NOMO-1 (cell line): ENCODE measurements around the gene RMI1.
"Not testable (repeated sequence)": the region's sequence is repeated elsewhere in the genome, so short reads cannot be mapped to it uniquely, and the experiment has no call there.

Source experiments
- DNase-seq, 2 experiments: peaks; one replicate each; lab custom pipeline; 2025; ENCODE audit not compliant: unreplicated experiment in 2 of 2; lab: John Stamatoyannopoulos, UW

The RMI1 gene

GRCh38 chr9:84000186-84000585 is 19.6 kb downstream of the RMI1 start:
- DNase-seq = no peak

- DNase-seq = peak in 1 of 2 experiments; percentile 47
These were observed 21.0 kb downstream of the RMI1 start for GRCh38 chr9:84001621-84002020.

- peak in 1 of 2 experiments; percentile 6 for DNase-seq
These were observed 21.7 kb downstream of the RMI1 start for GRCh38 chr9:84002344-84002743.

- DNase-seq = no peak
These were observed 22.6 kb downstream of the RMI1 start for GRCh38 chr9:84003246-84003645.

DNA sequence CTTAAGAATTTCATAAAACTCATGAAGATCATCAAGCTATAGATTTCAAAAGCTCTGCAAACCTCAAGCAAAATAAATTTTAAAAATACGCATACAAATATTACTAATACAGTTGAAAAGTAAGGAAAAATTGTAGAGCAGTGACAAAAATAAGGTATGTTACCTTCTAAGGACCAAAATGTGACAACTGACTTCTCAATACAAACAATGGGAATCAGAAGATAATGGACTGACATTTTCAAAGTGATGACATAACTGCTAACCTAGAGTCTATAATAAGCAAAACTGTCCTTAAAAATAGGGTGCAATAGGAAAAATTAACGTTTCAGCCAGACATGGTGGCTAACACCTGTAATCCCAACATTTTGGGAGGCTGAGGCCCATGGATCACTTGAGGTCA is 27.1 kb downstream of the RMI1 start:
- DNase-seq = no peak

- DNase-seq = no peak
These were observed 43.5 kb downstream of the RMI1 start for GRCh38 chr9:84024041-84024575.

- DNase-seq = no peak
These were observed 46.6 kb downstream of the RMI1 start for GRCh38 chr9:84027201-84027600.

DNA sequence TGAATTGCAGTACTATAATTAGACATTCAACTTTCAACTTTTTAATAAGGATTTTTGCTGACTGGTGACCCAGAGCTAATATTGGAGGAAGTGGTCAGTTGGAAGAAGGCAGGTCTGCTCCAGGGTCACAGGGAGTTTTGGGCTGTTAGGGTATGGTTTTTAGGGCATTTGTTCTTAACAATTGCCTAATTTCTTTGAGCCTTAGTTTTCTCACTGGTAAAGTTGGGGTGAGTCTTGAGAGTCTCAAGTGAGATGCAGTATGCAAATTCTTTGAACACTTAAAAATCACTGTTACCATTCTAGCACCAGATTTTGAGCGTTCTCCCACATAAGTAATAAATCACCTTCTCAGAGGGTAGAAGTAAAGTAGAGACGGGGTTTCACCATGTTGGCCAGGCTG is 50.9 kb downstream of the RMI1 start:
- no peak for DNase-seq

DNA sequence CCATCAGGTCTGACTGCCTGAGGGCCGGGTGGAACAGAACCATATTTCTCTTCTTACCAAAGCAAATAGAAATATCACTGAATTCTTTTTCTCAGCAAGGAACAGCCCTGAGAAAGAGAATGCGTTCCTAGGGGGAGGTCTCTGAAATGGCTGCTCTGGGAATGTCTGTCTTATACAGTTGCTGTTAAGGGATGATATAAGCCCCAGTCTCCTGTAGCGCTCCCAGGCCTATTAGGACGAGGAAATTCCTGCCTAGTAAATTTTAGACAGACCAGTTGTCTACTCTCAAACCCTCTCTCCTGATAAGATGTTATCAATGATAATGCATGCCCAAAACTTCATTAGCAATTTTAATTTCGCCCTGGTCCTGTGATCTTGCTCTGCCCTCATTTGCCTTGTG is 61.3 kb downstream of the RMI1 start:
- not testable (repeated sequence) for DNase-seq

GRCh38 chr9:84045481-84046097 is 65.0 kb downstream of the RMI1 start:
- DNase-seq = no peak
